SU-DHL-6 (cell line): ENCODE measurements around the gene ZSCAN10.

Experiments
- CTCF ChIP-seq: fragments of 200-600 bp; sonication (generic); IDR thresholded peaks from one replicate; pipeline ENCODE4 v1.5.1; 2017; ENCODE audit warnings: antibody characterized with exemption, mild to moderate bottlenecking, low read length, moderate library complexity; ENCODE audit not compliant: insufficient read depth, poor library complexity, severe bottlenecking
- EZH2phosphoT487 ChIP-seq: fragments of 200-600 bp; sonication (generic), shearing (Covaris generic); conservative IDR thresholded peaks from 2 replicates; pipeline ENCODE4 v1.6.1; 2018; ENCODE audit warnings: mild to moderate bottlenecking, antibody characterized with exemption, low read length, moderate library complexity, mixed read lengths

GRCh38 chr16:3051494-3051893 is 47.6 kb downstream of the ZSCAN10 start:
- no peak for TF ChIP-seq CTCF
- no peak for TF ChIP-seq EZH2phosphoT487
